Sigmoid colon (tissue), 4 donors: ENCODE results near the gene ELOA.

ENCODE experiments used
- POLR2A ChIP-seq, 2 donors: fragments of 450-650 bp; IDR thresholded peaks; one replicate each; pipeline ENCODE4 v1.6.1; 2016; ENCODE audit warnings: antibody characterized with exemption in 2 of 2, mild to moderate bottlenecking in 2 of 2, moderate library complexity in 2 of 2
- POLR2AphosphoS5 ChIP-seq, 4 donors: sonication (generic); formaldehyde crosslinking; IDR thresholded peaks; one replicate each; pipeline ENCODE4 v1.6.1; 2017; ENCODE audit warnings: antibody characterized with exemption in 4 of 4
- TF ChIP-seq, protein P1 (sequence below), 4 experiments: fragments of 450-650 bp in 3 of 4; fragments of 200-600 bp in 1 of 4; IDR thresholded peaks; one replicate each; pipeline ENCODE4 v1.5.1; 2016 to 2019; ENCODE audit warnings: antibody characterized with exemption in 4 of 4, mild to moderate bottlenecking in 3 of 4, moderate library complexity in 2 of 4

DNA sequence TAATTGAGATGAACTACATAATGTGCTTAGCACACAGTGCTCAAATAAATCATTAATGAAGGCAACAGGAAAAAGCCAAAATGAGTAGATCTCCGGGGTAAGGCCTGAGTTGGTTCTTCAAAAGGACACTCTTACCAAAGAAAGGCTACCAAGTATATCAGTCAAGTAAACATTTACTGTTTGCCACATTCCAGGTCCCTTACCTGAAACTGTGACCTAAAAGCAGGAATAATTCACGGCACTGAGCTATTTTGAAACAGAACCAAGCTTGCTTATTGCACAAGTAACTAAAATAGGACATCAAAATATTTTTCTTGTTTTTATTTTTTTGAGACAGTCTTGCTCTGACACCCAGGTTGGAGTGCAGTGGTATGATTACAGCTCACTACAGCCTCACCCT lies 32.9 kb downstream of the ELOA start:
- TF ChIP-seq, protein P1, sequence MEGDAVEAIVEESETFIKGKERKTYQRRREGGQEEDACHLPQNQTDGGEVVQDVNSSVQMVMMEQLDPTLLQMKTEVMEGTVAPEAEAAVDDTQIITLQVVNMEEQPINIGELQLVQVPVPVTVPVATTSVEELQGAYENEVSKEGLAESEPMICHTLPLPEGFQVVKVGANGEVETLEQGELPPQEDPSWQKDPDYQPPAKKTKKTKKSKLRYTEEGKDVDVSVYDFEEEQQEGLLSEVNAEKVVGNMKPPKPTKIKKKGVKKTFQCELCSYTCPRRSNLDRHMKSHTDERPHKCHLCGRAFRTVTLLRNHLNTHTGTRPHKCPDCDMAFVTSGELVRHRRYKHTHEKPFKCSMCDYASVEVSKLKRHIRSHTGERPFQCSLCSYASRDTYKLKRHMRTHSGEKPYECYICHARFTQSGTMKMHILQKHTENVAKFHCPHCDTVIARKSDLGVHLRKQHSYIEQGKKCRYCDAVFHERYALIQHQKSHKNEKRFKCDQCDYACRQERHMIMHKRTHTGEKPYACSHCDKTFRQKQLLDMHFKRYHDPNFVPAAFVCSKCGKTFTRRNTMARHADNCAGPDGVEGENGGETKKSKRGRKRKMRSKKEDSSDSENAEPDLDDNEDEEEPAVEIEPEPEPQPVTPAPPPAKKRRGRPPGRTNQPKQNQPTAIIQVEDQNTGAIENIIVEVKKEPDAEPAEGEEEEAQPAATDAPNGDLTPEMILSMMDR (IDR thresholded peaks at IDR 0.05) = no peak
- TF ChIP-seq POLR2A (IDR thresholded peaks at IDR 0.05) (no peak), POLR2AphosphoS5 (IDR thresholded peaks at IDR 0.05) (no peak)
